H1 (cell line): Measurements from ENCODE around the gene PCDH9. TPM values are rescaled to one million over a fixed set of nuclear protein-coding genes. Genes with fewer than 3 reads are reported as not detected.

ENCODE experiments used
- polyA plus RNA-seq, 7 experiments: library from polyadenylated mRNA; depleted of rRNA in 3 of 7; stranded (reverse) in 5 of 7; unstranded in 2 of 7; fragments of >200 nt in 5 of 7; fragments of 200-250 nt in 2 of 7; gene quantifications; 1 replicate in 5 of 7; 2 replicates in 1 of 7; 4 replicates in 1 of 7; pipeline versions ENCODE4 v1.2.1 to v1.2.3, GENCODE V29; 2011 to 2013; ENCODE audit warnings: missing spikeins in 2 of 7, mixed read lengths in 2 of 7
- total RNA-seq: library from RNA; stranded (reverse); fragmentation: NEBNext Ultra II Directional; extraction: Animal tissue kit (Norgen Biotek cat#: 25700); gene quantifications from 2 replicates; pipeline ENCODE4 v1.2.1, GENCODE V29; 2021
- TF ChIP-seq, protein P1 (sequence below): fragments of 300-600 bp; sonication (generic); IDR thresholded peaks from 2 replicates; pipeline ENCODE4 v1.7.1; 2012; ENCODE audit warnings: low read length, moderate library complexity, mild to moderate bottlenecking, inconsistent platforms; ENCODE audit not compliant: insufficient replicate concordance

Gene PCDH9
- total and polyA plus RNA-seq, 2 of the 8 experiments (the other 6 are each of a cell fraction or from before 2014, with no cell fraction given), result 0.12 to 0.60 TPM

DNA sequence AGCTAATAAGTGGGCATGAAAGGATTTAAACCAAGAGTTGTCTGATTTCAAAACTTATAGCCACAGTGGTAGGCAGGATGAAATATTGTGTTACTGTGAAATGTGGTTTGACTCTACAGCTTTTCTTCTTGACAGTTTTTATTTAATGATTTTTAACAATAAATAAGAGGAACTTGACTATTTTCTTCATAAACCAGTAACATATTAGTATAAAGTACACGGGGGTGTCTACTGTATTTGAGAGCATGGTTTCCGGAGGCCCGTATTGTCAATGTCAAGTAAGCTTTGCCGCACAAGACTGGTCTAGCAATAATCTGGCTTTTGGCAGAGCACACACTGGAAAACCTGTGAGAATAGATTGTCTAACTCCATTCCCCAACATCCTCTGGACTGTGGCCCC is 894.5 kb downstream of the PCDH9 start (continued):
- TF ChIP-seq, protein P1, sequence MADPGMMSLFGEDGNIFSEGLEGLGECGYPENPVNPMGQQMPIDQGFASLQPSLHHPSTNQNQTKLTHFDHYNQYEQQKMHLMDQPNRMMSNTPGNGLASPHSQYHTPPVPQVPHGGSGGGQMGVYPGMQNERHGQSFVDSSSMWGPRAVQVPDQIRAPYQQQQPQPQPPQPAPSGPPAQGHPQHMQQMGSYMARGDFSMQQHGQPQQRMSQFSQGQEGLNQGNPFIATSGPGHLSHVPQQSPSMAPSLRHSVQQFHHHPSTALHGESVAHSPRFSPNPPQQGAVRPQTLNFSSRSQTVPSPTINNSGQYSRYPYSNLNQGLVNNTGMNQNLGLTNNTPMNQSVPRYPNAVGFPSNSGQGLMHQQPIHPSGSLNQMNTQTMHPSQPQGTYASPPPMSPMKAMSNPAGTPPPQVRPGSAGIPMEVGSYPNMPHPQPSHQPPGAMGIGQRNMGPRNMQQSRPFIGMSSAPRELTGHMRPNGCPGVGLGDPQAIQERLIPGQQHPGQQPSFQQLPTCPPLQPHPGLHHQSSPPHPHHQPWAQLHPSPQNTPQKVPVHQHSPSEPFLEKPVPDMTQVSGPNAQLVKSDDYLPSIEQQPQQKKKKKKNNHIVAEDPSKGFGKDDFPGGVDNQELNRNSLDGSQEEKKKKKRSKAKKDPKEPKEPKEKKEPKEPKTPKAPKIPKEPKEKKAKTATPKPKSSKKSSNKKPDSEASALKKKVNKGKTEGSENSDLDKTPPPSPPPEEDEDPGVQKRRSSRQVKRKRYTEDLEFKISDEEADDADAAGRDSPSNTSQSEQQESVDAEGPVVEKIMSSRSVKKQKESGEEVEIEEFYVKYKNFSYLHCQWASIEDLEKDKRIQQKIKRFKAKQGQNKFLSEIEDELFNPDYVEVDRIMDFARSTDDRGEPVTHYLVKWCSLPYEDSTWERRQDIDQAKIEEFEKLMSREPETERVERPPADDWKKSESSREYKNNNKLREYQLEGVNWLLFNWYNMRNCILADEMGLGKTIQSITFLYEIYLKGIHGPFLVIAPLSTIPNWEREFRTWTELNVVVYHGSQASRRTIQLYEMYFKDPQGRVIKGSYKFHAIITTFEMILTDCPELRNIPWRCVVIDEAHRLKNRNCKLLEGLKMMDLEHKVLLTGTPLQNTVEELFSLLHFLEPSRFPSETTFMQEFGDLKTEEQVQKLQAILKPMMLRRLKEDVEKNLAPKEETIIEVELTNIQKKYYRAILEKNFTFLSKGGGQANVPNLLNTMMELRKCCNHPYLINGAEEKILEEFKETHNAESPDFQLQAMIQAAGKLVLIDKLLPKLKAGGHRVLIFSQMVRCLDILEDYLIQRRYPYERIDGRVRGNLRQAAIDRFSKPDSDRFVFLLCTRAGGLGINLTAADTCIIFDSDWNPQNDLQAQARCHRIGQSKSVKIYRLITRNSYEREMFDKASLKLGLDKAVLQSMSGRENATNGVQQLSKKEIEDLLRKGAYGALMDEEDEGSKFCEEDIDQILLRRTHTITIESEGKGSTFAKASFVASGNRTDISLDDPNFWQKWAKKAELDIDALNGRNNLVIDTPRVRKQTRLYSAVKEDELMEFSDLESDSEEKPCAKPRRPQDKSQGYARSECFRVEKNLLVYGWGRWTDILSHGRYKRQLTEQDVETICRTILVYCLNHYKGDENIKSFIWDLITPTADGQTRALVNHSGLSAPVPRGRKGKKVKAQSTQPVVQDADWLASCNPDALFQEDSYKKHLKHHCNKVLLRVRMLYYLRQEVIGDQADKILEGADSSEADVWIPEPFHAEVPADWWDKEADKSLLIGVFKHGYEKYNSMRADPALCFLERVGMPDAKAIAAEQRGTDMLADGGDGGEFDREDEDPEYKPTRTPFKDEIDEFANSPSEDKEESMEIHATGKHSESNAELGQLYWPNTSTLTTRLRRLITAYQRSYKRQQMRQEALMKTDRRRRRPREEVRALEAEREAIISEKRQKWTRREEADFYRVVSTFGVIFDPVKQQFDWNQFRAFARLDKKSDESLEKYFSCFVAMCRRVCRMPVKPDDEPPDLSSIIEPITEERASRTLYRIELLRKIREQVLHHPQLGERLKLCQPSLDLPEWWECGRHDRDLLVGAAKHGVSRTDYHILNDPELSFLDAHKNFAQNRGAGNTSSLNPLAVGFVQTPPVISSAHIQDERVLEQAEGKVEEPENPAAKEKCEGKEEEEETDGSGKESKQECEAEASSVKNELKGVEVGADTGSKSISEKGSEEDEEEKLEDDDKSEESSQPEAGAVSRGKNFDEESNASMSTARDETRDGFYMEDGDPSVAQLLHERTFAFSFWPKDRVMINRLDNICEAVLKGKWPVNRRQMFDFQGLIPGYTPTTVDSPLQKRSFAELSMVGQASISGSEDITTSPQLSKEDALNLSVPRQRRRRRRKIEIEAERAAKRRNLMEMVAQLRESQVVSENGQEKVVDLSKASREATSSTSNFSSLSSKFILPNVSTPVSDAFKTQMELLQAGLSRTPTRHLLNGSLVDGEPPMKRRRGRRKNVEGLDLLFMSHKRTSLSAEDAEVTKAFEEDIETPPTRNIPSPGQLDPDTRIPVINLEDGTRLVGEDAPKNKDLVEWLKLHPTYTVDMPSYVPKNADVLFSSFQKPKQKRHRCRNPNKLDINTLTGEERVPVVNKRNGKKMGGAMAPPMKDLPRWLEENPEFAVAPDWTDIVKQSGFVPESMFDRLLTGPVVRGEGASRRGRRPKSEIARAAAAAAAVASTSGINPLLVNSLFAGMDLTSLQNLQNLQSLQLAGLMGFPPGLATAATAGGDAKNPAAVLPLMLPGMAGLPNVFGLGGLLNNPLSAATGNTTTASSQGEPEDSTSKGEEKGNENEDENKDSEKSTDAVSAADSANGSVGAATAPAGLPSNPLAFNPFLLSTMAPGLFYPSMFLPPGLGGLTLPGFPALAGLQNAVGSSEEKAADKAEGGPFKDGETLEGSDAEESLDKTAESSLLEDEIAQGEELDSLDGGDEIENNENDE, result no peak
